ENCODE data around the gene SUSD5.
"Not testable (repeated sequence)": the region's sequence is repeated elsewhere in the genome, so short reads cannot be mapped to it uniquely, and the experiment has no call there.

The SUSD5 gene

DNA sequence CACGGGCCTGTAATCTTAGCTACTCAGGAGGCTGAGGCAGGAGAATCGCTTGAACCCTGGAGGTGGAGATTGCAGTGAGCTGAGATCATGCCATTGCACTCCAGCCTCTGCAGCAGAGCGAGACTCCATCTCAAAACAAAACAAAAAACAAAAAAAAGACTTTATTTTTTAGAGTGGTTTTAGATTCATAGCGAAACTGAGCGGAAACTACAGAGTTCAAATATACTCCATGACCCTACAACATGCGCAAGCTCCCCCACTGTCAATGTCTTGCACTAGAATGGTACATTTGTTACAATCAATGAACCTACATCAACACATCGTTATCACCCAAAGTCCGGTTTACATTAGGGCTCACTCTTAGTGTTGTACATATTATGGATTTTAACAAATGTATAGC is 107.0 kb downstream of the SUSD5 start:
- no peak for DNase-seq

DNA sequence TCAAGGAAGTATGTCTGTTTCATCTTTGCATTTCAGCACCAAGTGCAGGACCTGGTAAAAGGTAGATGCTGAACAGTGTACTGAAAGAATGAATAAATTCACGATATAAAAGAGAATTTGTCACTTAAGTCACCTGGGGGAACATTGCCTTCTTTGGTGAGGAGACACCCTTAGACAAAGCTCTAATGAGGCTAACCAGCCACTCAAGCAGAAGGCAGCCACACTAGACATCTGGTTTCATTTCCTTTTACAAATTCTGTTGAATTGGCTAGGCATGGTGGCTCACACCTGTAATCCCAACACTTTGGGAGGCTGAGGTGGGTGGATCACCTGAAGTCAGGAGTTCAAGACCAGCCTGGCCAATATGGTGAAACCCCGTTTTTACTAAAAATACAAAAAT is 111.8 kb downstream of the SUSD5 start:
- not testable (repeated sequence) for DNase-seq

DNA sequence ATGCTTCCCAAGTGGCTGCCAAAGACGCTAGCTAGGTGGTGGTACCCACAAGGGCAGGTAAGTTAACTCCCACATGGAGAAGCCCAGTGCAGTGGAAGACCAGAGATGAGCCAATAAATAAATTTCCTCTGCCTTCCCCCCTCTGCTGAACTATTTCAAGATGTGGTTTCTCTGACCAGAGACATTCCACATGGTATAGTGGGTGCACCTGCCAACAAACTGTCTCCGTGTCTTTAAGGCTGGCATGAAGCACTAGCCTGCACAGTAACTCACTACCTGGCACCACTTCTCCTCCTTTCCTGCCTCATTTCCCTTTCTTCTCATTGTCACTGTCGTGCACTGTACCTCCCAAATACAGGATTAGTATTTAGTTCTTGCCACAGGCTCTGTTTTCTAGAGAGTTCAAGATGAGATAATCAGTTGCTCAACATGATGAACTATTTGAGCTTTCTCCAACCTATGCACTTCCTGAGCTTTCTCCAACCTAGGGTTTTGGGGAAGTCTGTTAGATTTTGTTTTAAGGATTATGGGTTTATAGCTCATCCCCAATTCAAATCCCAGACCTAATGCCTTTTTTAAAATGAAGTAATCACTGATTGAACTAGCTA is 113.2 kb downstream of the SUSD5 start:
- DNase-seq = no peak

DNA sequence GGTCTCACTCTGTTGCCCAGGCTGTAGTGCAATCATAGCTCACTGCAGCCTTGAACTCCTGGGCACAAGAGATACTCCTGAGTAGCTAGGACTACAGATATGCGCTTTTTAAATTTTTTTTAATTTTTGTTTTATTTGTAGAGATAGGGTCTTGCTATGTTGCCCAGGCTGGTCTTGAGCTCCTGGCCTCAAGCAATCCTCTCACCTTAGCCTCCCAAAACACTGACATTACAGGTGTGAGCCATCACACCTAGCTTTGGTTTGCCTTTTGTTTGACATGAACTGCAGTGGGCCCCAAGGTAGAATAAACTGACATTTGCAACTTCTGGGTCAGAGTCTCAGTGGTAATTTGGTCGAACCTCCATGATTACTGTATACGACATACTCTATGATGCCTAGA is 113.8 kb downstream of the SUSD5 start:
- no peak for DNase-seq

DNA sequence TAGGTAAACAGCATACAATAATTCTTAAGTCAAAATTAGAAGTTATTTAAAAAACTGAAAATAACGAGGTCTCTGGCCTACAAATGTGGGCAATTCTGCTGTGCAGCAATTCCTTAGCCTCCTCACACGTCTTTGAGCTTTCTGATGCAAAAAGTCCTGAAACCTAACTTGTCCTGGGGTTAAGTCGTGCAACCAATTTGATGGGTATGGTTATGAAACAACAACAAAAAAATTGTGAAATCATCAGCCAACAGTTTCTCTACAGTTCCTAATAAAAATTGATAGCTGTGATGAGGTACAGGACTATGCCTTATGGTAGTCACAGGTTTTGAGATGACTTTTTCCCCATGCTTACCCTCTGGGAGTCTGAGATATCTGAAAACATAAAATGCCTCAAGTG is 115.1 kb downstream of the SUSD5 start:
- no peak for DNase-seq

DNA sequence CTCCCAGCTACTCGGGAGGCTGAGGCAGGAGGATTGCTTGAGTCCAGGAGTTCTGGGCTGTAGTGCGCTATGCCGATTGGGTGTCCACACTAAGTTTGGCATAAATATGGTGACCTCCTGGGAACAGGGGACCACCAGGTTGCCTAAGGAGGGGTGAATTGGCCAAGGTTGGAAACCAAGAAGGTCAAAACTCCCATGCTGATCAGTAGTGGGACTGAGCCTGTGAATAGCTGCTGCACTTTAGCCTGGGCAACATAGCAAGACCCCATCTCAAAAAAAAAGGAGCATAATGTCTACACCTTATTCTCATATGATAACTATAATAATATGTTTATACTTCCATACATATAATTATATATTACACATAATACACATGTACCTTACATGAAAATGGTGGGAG is 115.6 kb downstream of the SUSD5 start:
- no peak for DNase-seq

DNA sequence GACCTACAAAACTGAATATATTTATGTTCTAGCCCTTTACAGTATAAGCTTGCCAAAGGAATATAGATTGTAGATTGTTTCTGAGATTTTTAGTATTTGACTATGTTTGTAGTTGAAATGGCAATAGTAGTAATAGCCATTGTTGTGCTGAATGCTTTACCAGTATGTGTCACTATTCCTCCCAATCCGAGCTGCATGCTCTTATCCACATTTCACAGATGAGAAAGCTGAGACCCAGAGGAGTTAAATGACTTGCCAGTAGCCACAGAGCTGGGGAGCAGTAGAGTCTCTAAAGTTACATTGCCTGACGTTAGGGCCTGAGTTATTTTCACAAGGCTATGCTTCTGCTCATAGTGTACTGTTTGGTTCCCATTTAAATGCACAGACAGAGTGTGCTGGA is 118.4 kb downstream of the SUSD5 start:
- DNase-seq = no peak
